T-cell (primary cell): ENCODE measurements around the gene LHFPL2. TPM values are rescaled to one million over a fixed set of nuclear protein-coding genes. Genes with fewer than 3 reads are reported as not detected.
"Not testable (repeated sequence)": the region's sequence is repeated elsewhere in the genome, so short reads cannot be mapped to it uniquely, and the experiment has no call there.

Experiments
- ATAC-seq, 4 experiments: fragments of 200-7000 bp in 3 of 4; fragments of 150-1000 bp in 1 of 4; cut with Tn5 transposase; replicated peaks in 1 of 4; 1 replicate in 3 of 4; 2 replicates in 1 of 4; pipeline ENCODE4 v1.10.0; 2021; ENCODE audit warnings: moderate library complexity in 3 of 4, mild to moderate bottlenecking in 2 of 4, moderate number of reproducible peaks in 1 of 4
- CTCF ChIA-PET, 2 donors: fragments of 300-600 bp; sonication (Branson Sonifier 250); formaldehyde crosslinking; loops; one replicate each; lab custom pipeline; 2022; ENCODE audit warnings: antibody characterized with exemption in 2 of 2; lab: Charles Lee
- POLR2A ChIA-PET, 2 donors: fragments of 300-600 bp; sonication (Branson Sonifier 250); formaldehyde crosslinking; loops; one replicate each; lab custom pipeline; 2022; ENCODE audit warnings: antibody characterized with exemption in 2 of 2; lab: Charles Lee
- DNase-seq, 35 experiments: peaks; one replicate each; pipeline versions ENCODE4 v3.0.0 to v3.0.0-alpha.2; 2013 to 2023
- H3K27ac ChIP-seq: one replicate; pipeline ENCODE4 v1.5.1; 2013; ENCODE audit warnings: low read length
- H3K27me3 ChIP-seq, 2 experiments: replicated peaks in 1 of 2; 1 replicate in 1 of 2; 2 replicates in 1 of 2; pipeline versions ENCODE4 v1.6.1 to v1.7.0; 2013; ENCODE audit warnings: low read length in 1 of 2, mixed read lengths in 1 of 2; ENCODE audit not compliant: control insufficient read depth in 2 of 2, insufficient read depth in 2 of 2; ENCODE audit errors: extremely low read depth in 1 of 2
- H3K36me3 ChIP-seq, 2 donors: 1 replicate in 1 of 2; 2 replicates in 1 of 2; pipeline versions ENCODE4 v1.6.1 to v1.7.0; 2013; ENCODE audit warnings: low read length in 1 of 2; ENCODE audit not compliant: control insufficient read depth in 2 of 2, insufficient read depth in 1 of 2; ENCODE audit errors: extremely low read depth in 1 of 2
- H3K4me1 ChIP-seq, 2 experiments: 1 replicate in 1 of 2; 2 replicates in 1 of 2; pipeline versions ENCODE4 v1.6.1 to v1.7.0; 2013; ENCODE audit warnings: low read length in 2 of 2, mixed read lengths in 1 of 2; ENCODE audit not compliant: insufficient read depth in 2 of 2, control insufficient read depth in 1 of 2; ENCODE audit errors: extremely low read depth in 1 of 2
- H3K4me3 ChIP-seq, 2 donors: 1 replicate in 1 of 2; 2 replicates in 1 of 2; pipeline versions ENCODE4 v1.5.1 to v1.7.0; 2013; ENCODE audit warnings: mild to moderate bottlenecking in 2 of 2, low read length in 1 of 2, moderate library complexity in 1 of 2; ENCODE audit not compliant: control insufficient read depth in 1 of 2; ENCODE audit errors: extremely low read depth in 1 of 2
- H3K9me3 ChIP-seq: 2 replicates; pipeline ENCODE4 v1.7.0; 2013
- H3K27ac Mint-ChIP-seq, 2 donors: one replicate each; pipeline ENCODE4 v1.8.0; 2020 to 2021; ENCODE audit warnings: mild to moderate bottlenecking in 2 of 2, mixed read lengths in 2 of 2
- H3K27me3 Mint-ChIP-seq, 2 donors: one replicate each; pipeline ENCODE4 v1.8.0; 2021 to 2022; ENCODE audit warnings: mixed read lengths in 2 of 2
- H3K36me3 Mint-ChIP-seq: one replicate; pipeline ENCODE4 v1.8.0; 2021; ENCODE audit warnings: mixed read lengths
- H3K4me1 Mint-ChIP-seq, 3 donors: one replicate each; pipeline ENCODE4 v1.8.0; 2020 to 2022; ENCODE audit warnings: mixed read lengths in 3 of 3, mild to moderate bottlenecking in 1 of 3
- H3K4me3 Mint-ChIP-seq, 3 donors: one replicate each; pipeline ENCODE4 v1.8.0; 2020 to 2022; ENCODE audit warnings: mild to moderate bottlenecking in 3 of 3, mixed read lengths in 3 of 3, moderate library complexity in 3 of 3
- H3K9me3 Mint-ChIP-seq, 3 donors: one replicate each; pipeline ENCODE4 v1.8.0; 2020 to 2022; ENCODE audit warnings: mixed read lengths in 3 of 3
- WGBS: methylation state at CpG from one replicate; pipeline ENCODE4 v1.1.5; 2013; ENCODE audit warnings: missing lambda C conversion rate; ENCODE audit not compliant: insufficient coverage; 5-methylcytosine and 5-hydroxymethylcytosine counted together
- total RNA-seq, 35 experiments: library from RNA in 6 of 35; stranded (reverse) in 6 of 35; fragments of 120-200 nt in 1 of 35; gene quantifications; one replicate each; pipeline versions ENCODE4 v1.2.1 to v1.2.4 and lab custom pipeline; 2013 to 2026

LHFPL2 gene
- total RNA-seq, 5 donors from 2014 or later (not counting 1 experiment from before 2014, with no cell fraction given) = 0.19 to 1.9 (median 0.82) TPM

- H3K4me1 Mint-ChIP-seq = no peaks in the 10 kb centered on the region
- H3K9me3 ChIP-seq = no peaks in the 10 kb centered on the region
- no peaks in the 10 kb centered on the region for H3K9me3 Mint-ChIP-seq
- no peak overlapping the region for H3K4me3 Mint-ChIP-seq
- no peaks in the 10 kb centered on the region for H3K36me3 ChIP-seq
- H3K27ac ChIP-seq = no peak overlapping the region
- H3K27ac Mint-ChIP-seq = no peak overlapping the region
- DNase-seq = no peak
- ChIA-PET POLR2A (no interaction called here), CTCF (no interaction called here)
- 25% methylated on average over 1 of the region's 5 CpGs for WGBS
- no peak overlapping the region for H3K4me3 ChIP-seq
- H3K27me3 ChIP-seq = peaks cover 0 to 20% of the 10 kb centered on the region in 2 experiments
- no peak for ATAC-seq
- no peaks in the 10 kb centered on the region for H3K36me3 Mint-ChIP-seq
- H3K27me3 Mint-ChIP-seq = peaks cover 8 to 14% of the 10 kb centered on the region in 2 donors
- no peaks in the 10 kb centered on the region for H3K4me1 ChIP-seq
Measured at GRCh38 chr5:78667461-78668103, 19.0 kb upstream of the LHFPL2 start.

GRCh38 chr5:78666975-78667374, 18.4 kb upstream of the LHFPL2 start:
- peaks cover 0 to 20% of the 10 kb centered on the region in 2 experiments for H3K27me3 ChIP-seq
- H3K4me1 Mint-ChIP-seq, H3K27ac ChIP-seq, H3K36me3 ChIP-seq, POLR2A ChIA-PET, H3K4me3 ChIP-seq, H3K4me1 ChIP-seq, DNase-seq, H3K27ac Mint-ChIP-seq, H3K9me3 ChIP-seq, H3K9me3 Mint-ChIP-seq, H3K4me3 Mint-ChIP-seq, ATAC-seq, H3K36me3 Mint-ChIP-seq, CTCF ChIA-PET: not testable (repeated sequence)
- peaks cover 8 to 14% of the 10 kb centered on the region in 2 donors for H3K27me3 Mint-ChIP-seq
- WGBS = 80% methylated on average over 1 of the region's 1 CpG

- H3K4me1 ChIP-seq = no peaks in the 10 kb centered on the region
- H3K9me3 ChIP-seq = no peaks in the 10 kb centered on the region
- no peak overlapping the region for H3K27ac ChIP-seq
- H3K27me3 ChIP-seq = peaks cover 0 to 17% of the 10 kb centered on the region in 2 experiments
- DNase-seq (no peak), ATAC-seq (no peak)
- CTCF ChIA-PET = interaction anchor here in 1 of 2 donors (0.6 kb wide), 1 partner anchor 585 kb away, joined by 5 read pairs; no protein-coding TSS in a partner anchor
- no peaks in the 10 kb centered on the region for H3K36me3 ChIP-seq
- POLR2A ChIA-PET = no interaction called here
- Mint-ChIP-seq H3K4me3 (no peak overlapping the region), H3K27me3 (peaks cover 8 to 14% of the 10 kb centered on the region in 2 donors), H3K4me1 (no peaks in the 10 kb centered on the region), H3K9me3 (no peaks in the 10 kb centered on the region), H3K36me3 (no peaks in the 10 kb centered on the region), H3K27ac (no peak overlapping the region)
- no peak overlapping the region for H3K4me3 ChIP-seq
- WGBS = 82% methylated on average over 2 of the region's 3 CpGs
Measured at GRCh38 chr5:78666041-78666444, 17.5 kb upstream of the LHFPL2 start.

GRCh38 chr5:78665534-78665933, 17.0 kb upstream of the LHFPL2 start:
- H3K4me3 ChIP-seq = no peak overlapping the region
- H3K36me3 ChIP-seq = no peaks in the 10 kb centered on the region
- no peaks in the 10 kb centered on the region for H3K4me1 ChIP-seq
- H3K27me3 Mint-ChIP-seq = peaks cover 8 to 14% of the 10 kb centered on the region in 2 donors
- H3K9me3 Mint-ChIP-seq = no peaks in the 10 kb centered on the region
- no peak overlapping the region for H3K27ac ChIP-seq
- POLR2A ChIA-PET = no interaction called here
- H3K27me3 ChIP-seq = peaks cover 0 to 19% of the 10 kb centered on the region in 2 experiments
- DNase-seq (no peak), ATAC-seq (no peak)
- H3K27ac Mint-ChIP-seq = no peak overlapping the region
- H3K4me3 Mint-ChIP-seq = no peak overlapping the region
- H3K36me3 Mint-ChIP-seq = no peaks in the 10 kb centered on the region
- CTCF ChIA-PET = interaction anchor here in 1 of 2 donors (0.6 kb wide), 1 partner anchor 585 kb away, joined by 5 read pairs; no protein-coding TSS in a partner anchor
- WGBS = no CpG with 5 or more reads among the region's 3 CpGs
- H3K4me1 Mint-ChIP-seq = no peaks in the 10 kb centered on the region
- H3K9me3 ChIP-seq = no peaks in the 10 kb centered on the region

- H3K27ac Mint-ChIP-seq = no peak overlapping the region
- 89% methylated on average over 1 of the region's 1 CpG for WGBS
- POLR2A ChIA-PET = no interaction called here
Measured at GRCh38 chr5:78662323-78662722, 13.8 kb upstream of the LHFPL2 start.

GRCh38 chr5:78661691-78662090, 13.1 kb upstream of the LHFPL2 start:
- H3K27ac Mint-ChIP-seq = no peak overlapping the region
- Histone ChIP-seq H3K27ac (no peak overlapping the region), H3K4me3 (no peak overlapping the region), H3K4me1 (no peaks in the 10 kb centered on the region), H3K36me3 (no peaks in the 10 kb centered on the region), H3K27me3 (peaks cover 0 to 15% of the 10 kb centered on the region in 2 experiments), H3K9me3 (no peaks in the 10 kb centered on the region)
- H3K36me3 Mint-ChIP-seq = no peaks in the 10 kb centered on the region
- H3K9me3 Mint-ChIP-seq = no peaks in the 10 kb centered on the region
- no peak overlapping the region for H3K4me3 Mint-ChIP-seq
- ChIA-PET POLR2A (no interaction called here), CTCF (no interaction called here)
- peaks cover 13 to 20% of the 10 kb centered on the region in 2 donors for H3K27me3 Mint-ChIP-seq
- DNase-seq = no peak
- no peak for ATAC-seq
- no peaks in the 10 kb centered on the region for H3K4me1 Mint-ChIP-seq
- no CpG with 5 or more reads among the region's 1 CpG for WGBS

More at GRCh38 chr5:78662323-78662722, 13.8 kb upstream of the LHFPL2 start:
- no peak overlapping the region for H3K4me3 ChIP-seq
- ATAC-seq = no peak
- H3K27ac ChIP-seq = no peak overlapping the region
- Mint-ChIP-seq H3K4me3 (no peak overlapping the region), H3K4me1 (no peaks in the 10 kb centered on the region), H3K9me3 (no peaks in the 10 kb centered on the region), H3K27me3 (peaks cover 14 to 19% of the 10 kb centered on the region in 2 donors), H3K36me3 (no peaks in the 10 kb centered on the region)
- H3K36me3 ChIP-seq = no peaks in the 10 kb centered on the region
- H3K27me3 ChIP-seq = peaks cover 0 to 15% of the 10 kb centered on the region in 2 experiments
- CTCF ChIA-PET = no interaction called here
- H3K4me1 ChIP-seq = no peaks in the 10 kb centered on the region
- no peaks in the 10 kb centered on the region for H3K9me3 ChIP-seq
- DNase-seq = no peak
